PC-9 (cell line): ENCODE data around the gene IDH2.

Source experiments
- CTCF ChIP-seq: fragments of 200-600 bp; sonication (generic); conservative IDR thresholded peaks from 2 replicates; pipeline ENCODE4 v1.6.1; 2017; ENCODE audit warnings: mixed run types, antibody characterized with exemption, mild to moderate bottlenecking, moderate library complexity
- EZH2 ChIP-seq: fragments of 200-600 bp; sonication (generic); IDR thresholded peaks from 2 replicates; pipeline ENCODE4 v1.8.0; 2017; ENCODE audit warnings: antibody characterized with exemption, low read depth

GRCh38 chr15:90131848-90132247 is 29.6 kb upstream of the IDH2 start:
- no peak for TF ChIP-seq CTCF
- TF ChIP-seq EZH2 = no peak
